ENCODE data around the gene STXBP2. TPM values are rescaled to one million over a fixed set of nuclear protein-coding genes. Genes with fewer than 3 reads are reported as not detected.

STXBP2 gene
- total and polyA plus RNA-seq, 8 donors, result 32.5 to 277 (median 41.7) TPM

DNA sequence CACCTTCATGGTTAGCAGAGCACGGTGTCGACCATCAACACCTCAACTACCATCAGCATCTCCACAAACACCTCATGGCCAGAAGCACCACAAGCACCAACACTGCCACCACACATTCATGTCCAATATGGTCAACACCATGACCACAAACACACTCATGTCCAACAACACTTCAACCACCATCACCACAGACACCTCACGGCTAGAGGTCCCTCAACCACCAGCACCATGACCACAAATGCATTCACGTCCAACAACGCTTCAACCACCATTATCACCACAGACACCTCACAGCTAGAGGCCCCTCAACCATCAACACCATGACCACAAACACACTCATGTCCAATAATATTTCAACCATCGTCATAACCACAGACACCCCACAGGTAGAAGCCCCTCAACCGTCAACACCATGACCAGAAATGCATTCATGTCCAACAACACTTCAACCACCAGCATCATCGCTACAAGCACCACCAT lies 53.9 kb downstream of the STXBP2 start:
- H3K9me3 ChIP-seq, result no peaks in the 10 kb centered on the region
- H3K36me3 ChIP-seq, result no peaks in the 10 kb centered on the region
- peaks cover 0 to 22% of the 10 kb centered on the region in 2 donors for H3K27me3 ChIP-seq
- TF ChIP-seq, protein P1, sequence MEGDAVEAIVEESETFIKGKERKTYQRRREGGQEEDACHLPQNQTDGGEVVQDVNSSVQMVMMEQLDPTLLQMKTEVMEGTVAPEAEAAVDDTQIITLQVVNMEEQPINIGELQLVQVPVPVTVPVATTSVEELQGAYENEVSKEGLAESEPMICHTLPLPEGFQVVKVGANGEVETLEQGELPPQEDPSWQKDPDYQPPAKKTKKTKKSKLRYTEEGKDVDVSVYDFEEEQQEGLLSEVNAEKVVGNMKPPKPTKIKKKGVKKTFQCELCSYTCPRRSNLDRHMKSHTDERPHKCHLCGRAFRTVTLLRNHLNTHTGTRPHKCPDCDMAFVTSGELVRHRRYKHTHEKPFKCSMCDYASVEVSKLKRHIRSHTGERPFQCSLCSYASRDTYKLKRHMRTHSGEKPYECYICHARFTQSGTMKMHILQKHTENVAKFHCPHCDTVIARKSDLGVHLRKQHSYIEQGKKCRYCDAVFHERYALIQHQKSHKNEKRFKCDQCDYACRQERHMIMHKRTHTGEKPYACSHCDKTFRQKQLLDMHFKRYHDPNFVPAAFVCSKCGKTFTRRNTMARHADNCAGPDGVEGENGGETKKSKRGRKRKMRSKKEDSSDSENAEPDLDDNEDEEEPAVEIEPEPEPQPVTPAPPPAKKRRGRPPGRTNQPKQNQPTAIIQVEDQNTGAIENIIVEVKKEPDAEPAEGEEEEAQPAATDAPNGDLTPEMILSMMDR (IDR thresholded peaks at IDR 0.05), result no peak
- H3K4me3 ChIP-seq, result no peak overlapping the region
- H3K27ac ChIP-seq, result no peak overlapping the region
- ATAC-seq (no peak), DNase-seq (no peak)
- no peaks in the 10 kb centered on the region for H3K4me1 ChIP-seq
- intact Hi-C loops (cut with DNase I), result no loop called here

DNA sequence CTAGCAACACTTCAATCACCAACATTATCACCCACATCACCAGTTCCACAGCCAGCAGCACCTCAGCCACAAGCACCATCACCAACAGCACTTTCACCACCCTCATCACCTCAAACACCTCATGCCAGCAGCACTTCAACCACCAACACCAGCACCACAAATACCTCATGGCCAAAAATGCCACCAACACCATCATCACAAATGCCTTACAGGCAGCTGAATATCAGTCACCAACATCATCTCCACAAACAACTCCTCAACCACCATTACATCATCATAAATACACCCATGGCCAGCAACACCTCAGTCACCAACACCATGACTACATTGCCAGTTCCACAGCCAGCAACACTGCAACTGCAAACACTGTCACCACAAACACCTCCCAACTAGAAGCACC lies 54.6 kb downstream of the STXBP2 start:
- no peaks in the 10 kb centered on the region for H3K9me3 ChIP-seq
- no peaks in the 10 kb centered on the region for H3K4me1 ChIP-seq
- H3K27me3 ChIP-seq, result peaks cover 0 to 29% of the 10 kb centered on the region in 2 donors
- no peak for ATAC-seq
- TF ChIP-seq, protein P1 (IDR thresholded peaks at IDR 0.05), result no peak
- intact Hi-C loops (cut with DNase I), result no loop called here
- no peak overlapping the region for H3K4me3 ChIP-seq
- DNase-seq, result no peak
- H3K27ac ChIP-seq, result no peak overlapping the region
- H3K36me3 ChIP-seq, result no peaks in the 10 kb centered on the region

DNA sequence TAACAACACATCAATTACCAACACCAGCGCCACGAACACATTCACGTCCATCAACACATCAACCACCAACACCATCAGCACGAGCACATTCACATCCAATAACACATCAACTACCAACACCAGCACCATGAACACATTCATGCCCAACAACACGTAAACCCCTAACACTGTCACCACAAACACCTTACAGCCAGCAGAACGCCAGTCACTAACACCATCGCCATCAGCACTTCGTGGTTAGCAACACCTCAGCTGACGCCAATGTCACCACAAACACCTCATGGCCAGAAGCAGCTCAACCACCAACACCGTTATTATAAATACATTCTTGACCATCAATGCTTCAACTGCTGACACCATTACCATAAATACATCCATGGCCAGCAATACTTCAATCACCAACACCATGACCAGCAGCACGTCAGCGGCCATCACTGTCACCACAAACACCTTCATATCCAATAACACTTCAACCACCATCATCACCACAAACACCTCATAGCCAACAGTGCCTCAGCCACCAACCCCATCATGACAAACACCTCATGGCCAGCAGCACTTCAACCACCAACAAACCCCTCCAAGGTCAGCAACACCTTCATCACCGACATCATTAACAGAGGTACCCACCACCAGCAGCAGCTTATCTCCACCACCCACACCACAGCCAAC lies 55.6 kb downstream of the STXBP2 start:
- no peak overlapping the region for H3K4me3 ChIP-seq
- H3K9me3 ChIP-seq, result no peaks in the 10 kb centered on the region
- TF ChIP-seq, protein P1 (IDR thresholded peaks at IDR 0.05), result no peak
- H3K4me1 ChIP-seq, result no peaks in the 10 kb centered on the region
- intact Hi-C loops (cut with DNase I), result no loop called here
- DNase-seq (no peak), ATAC-seq (no peak)
- no peaks in the 10 kb centered on the region for H3K36me3 ChIP-seq
- H3K27me3 ChIP-seq, result peaks cover 0 to 40% of the 10 kb centered on the region in 2 donors
- no peak overlapping the region for H3K27ac ChIP-seq

DNA sequence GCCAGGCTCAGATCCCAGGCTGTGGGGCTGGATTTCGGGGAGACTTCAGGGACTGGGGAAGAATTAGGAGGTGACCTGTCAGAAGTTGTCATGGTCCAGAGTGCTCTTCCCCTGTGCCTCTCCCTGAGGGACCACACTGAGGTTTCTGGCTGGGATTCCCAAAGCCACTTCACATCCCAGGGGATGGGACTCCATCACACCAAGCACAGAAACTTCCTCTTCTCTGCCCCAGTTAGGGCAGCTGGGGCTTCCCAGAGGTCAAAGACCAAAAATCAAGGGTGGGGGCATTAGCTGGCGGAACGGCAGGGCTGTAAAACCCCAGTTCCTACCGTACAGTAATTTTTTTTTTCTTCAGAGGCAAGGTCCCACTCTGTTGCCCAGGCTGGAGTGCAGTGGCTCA lies 57.6 kb downstream of the STXBP2 start:
- Histone ChIP-seq H3K4me3 (no peak overlapping the region), H3K4me1 (peaks cover 0 to 6% of the 10 kb centered on the region in 2 donors), H3K36me3 (no peaks in the 10 kb centered on the region), H3K27me3 (peaks cover 0 to 52% of the 10 kb centered on the region in 2 donors), H3K9me3 (no peaks in the 10 kb centered on the region), H3K27ac (no peak overlapping the region)
- TF ChIP-seq, protein P1 (IDR thresholded peaks at IDR 0.05), result no peak
- intact Hi-C loops (cut with DNase I), result no loop called here
- DNase-seq (no peak), ATAC-seq (no peak)

Small RNA genes within 50 kb of the gene (microRNA-seq; reads per million reads assigned to microRNA genes)
- gene MIR6792, result 0 to 0.41 reads per million in 2 donors

Other genes with a start within 250 kb of the STXBP2 start
- gene PEX11G, start 148.1 kb upstream of the STXBP2 start, total RNA-seq, result 1 to 10 TPM; 3.6 to 4.6 TPM
- 1 to 10 TPM; 2.9 to 5.4 (median 4.0) TPM for gene PEX11G, start 148.1 kb upstream of the STXBP2 start, polyA plus RNA-seq (ENCODE audit: insufficient read length in 6 of 6)
- 10 to 100 TPM; 46.1 to 47.6 TPM for gene ZNF358, start 121.0 kb upstream of the STXBP2 start, total RNA-seq
- 10 to 100 TPM; 36.9 to 56.1 (median 44.4) TPM for gene ZNF358, start 121.0 kb upstream of the STXBP2 start, polyA plus RNA-seq (ENCODE audit: insufficient read length in 6 of 6)
- gene MCOLN1, start 114.5 kb upstream of the STXBP2 start, total RNA-seq, result 10 to 100 TPM; 47.7 to 76.6 TPM
- gene MCOLN1, start 114.5 kb upstream of the STXBP2 start, polyA plus RNA-seq (ENCODE audit: insufficient read length in 6 of 6), result 10 to 100 TPM; 13.0 to 17.2 (median 14.3) TPM
- gene PNPLA6, start 101.4 kb upstream of the STXBP2 start, total RNA-seq, result 100 to 1,000 TPM; 134 to 255 TPM
- gene PNPLA6, start 101.4 kb upstream of the STXBP2 start, polyA plus RNA-seq (ENCODE audit: insufficient read length in 6 of 6), result 10 to 100 TPM; 28.7 to 48.8 (median 36.3) TPM
- 10 to 100 TPM; 20.5 to 22.3 TPM for gene CAMSAP3, start 41.2 kb upstream of the STXBP2 start, total RNA-seq
- gene CAMSAP3, start 41.2 kb upstream of the STXBP2 start, polyA plus RNA-seq (ENCODE audit: insufficient read length in 6 of 6), result 10 to 100 TPM; 10.5 to 17.1 (median 14.1) TPM
- 10 to 100 TPM; 32.8 to 33.7 TPM for gene XAB2, start 7.6 kb upstream of the STXBP2 start, total RNA-seq
- 10 to 100 TPM; 30.5 to 38.8 (median 32.0) TPM for gene XAB2, start 7.6 kb upstream of the STXBP2 start, polyA plus RNA-seq (ENCODE audit: insufficient read length in 6 of 6)
- 10 to 100 TPM; 92.6 to 98.6 TPM for gene PET100, start 7.3 kb upstream of the STXBP2 start, total RNA-seq
- gene PET100, start 7.3 kb upstream of the STXBP2 start, polyA plus RNA-seq (ENCODE audit: insufficient read length in 6 of 6), result 100 to 1,000 TPM in 3 of 6 donors, 10 to 100 TPM in 3; 82.8 to 111 (median 99.0) TPM
- gene PCP2, start 3.4 kb upstream of the STXBP2 start, total RNA-seq, result 1 to 10 TPM; 1.6 to 1.8 TPM
- 1 to 10 TPM in 5 of 6 donors, under 1 TPM in 1; 0.57 to 1.6 (median 1.4) TPM for gene PCP2, start 3.4 kb upstream of the STXBP2 start, polyA plus RNA-seq (ENCODE audit: insufficient read length in 6 of 6)
- 10 to 100 TPM in 1 of 2 donors, 1 to 10 TPM in 1; 3.6 to 22.4 TPM for gene RETN, start 31.9 kb downstream of the STXBP2 start, total RNA-seq
- 1 to 10 TPM; 1.2 to 3.9 (median 1.9) TPM for gene RETN, start 31.9 kb downstream of the STXBP2 start, polyA plus RNA-seq (ENCODE audit: insufficient read length in 6 of 6)
- gene MCEMP1, start 40.0 kb downstream of the STXBP2 start, total RNA-seq, result 100 to 1,000 TPM in 1 of 2 donors, 10 to 100 TPM in 1; 26.4 to 112 TPM
- gene MCEMP1, start 40.0 kb downstream of the STXBP2 start, polyA plus RNA-seq (ENCODE audit: insufficient read length in 6 of 6), result under 1 TPM; 0.32 to 0.90 (median 0.52) TPM
- 100 to 1,000 TPM; 105 to 106 TPM for gene TRAPPC5, start 43.7 kb downstream of the STXBP2 start, total RNA-seq
- 10 to 100 TPM; 25.7 to 51.5 (median 40.3) TPM for gene TRAPPC5, start 43.7 kb downstream of the STXBP2 start, polyA plus RNA-seq (ENCODE audit: insufficient read length in 6 of 6)
- gene FCER2, start 65.0 kb downstream of the STXBP2 start, total RNA-seq, result under 1 TPM; 0.58 to 0.73 TPM
- gene FCER2, start 65.0 kb downstream of the STXBP2 start, polyA plus RNA-seq (ENCODE audit: insufficient read length in 6 of 6), result under 1 TPM; 0.27 to 0.61 (median 0.47) TPM
- 1 to 10 TPM; 2.1 to 2.2 TPM for gene CLEC4G, start 95.0 kb downstream of the STXBP2 start, total RNA-seq
- gene CLEC4G, start 95.0 kb downstream of the STXBP2 start, polyA plus RNA-seq (ENCODE audit: insufficient read length in 6 of 6), result under 1 TPM in 4 of 6 donors, not detected in 2; 0.20 to 0.38 (median 0.25) TPM
- 10 to 100 TPM in 1 of 2 donors, 1 to 10 TPM in 1; 9.2 to 10.6 TPM for gene CD209, start 110.4 kb downstream of the STXBP2 start, total RNA-seq
- gene CD209, start 110.4 kb downstream of the STXBP2 start, polyA plus RNA-seq (ENCODE audit: insufficient read length in 6 of 6), result 1 to 10 TPM; 2.9 to 4.3 (median 3.1) TPM
- 1 to 10 TPM in 1 of 2 donors, not detected in 1; 2.7 TPM for gene CLEC4M, start 126.1 kb downstream of the STXBP2 start, total RNA-seq
- gene CLEC4M, start 126.1 kb downstream of the STXBP2 start, polyA plus RNA-seq (ENCODE audit: insufficient read length in 6 of 6), result 1 to 10 TPM in 4 of 6 donors, under 1 TPM in 2; 0.78 to 2.2 (median 1.3) TPM
- gene EVI5L, start 193.1 kb downstream of the STXBP2 start, total RNA-seq, result 10 to 100 TPM; 14.2 to 16.9 TPM
- gene EVI5L, start 193.1 kb downstream of the STXBP2 start, polyA plus RNA-seq (ENCODE audit: insufficient read length in 6 of 6), result 10 to 100 TPM; 11.3 to 18.1 (median 14.7) TPM
- 1 to 10 TPM; 1.2 to 4.2 TPM for gene PRR36, start 237.3 kb downstream of the STXBP2 start, total RNA-seq
- gene PRR36, start 237.3 kb downstream of the STXBP2 start, polyA plus RNA-seq (ENCODE audit: insufficient read length in 6 of 6), result 10 to 100 TPM in 3 of 6 donors, 1 to 10 TPM in 3; 8.4 to 13.4 (median 10.1) TPM